ENCODE measurements around the gene PRAMEF20.

The PRAMEF20 gene

DNA sequence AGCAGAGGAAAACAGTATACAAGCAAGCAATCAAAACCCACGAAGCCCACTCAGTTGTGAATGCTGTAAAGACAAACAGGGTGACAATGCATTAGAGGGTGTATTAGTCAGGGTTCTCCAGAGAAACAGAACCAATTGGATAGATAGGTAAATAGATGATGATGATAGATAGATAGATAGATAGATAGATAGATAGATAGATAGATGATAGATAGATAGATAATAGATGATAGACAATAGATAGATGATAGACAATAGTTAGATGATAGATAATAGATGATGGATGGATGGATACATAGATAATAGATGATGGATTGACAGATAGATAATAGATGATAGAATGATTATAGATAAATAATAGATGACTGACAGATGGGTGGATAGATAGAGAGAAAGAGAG is 55.3 kb downstream of the PRAMEF20 start:
- no peak for DNase-seq

DNA sequence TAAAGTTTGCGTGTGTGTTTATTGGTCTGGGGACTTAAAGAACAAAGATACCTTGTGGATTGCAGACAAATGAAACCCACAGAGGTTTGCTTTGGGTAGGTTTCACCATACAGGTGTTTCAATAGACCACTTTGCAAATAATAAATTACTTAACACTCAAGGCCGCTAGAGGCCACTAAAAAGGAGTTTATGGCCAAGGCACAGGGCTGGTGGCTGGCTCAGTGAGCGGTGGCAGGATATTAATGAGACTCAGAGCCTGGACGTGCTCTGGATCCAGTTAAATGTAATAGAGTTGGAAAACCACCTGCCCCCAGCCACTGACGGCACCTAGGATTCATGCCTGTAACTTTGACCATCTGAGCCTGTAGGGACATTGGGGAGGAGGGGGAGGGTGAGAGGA is 59.1 kb downstream of the PRAMEF20 start:
- no peak for DNase-seq

Data from hippocampal formation (tissue), 2 donors.